Activated CD4-positive, alpha-beta memory T cell treated with anti-CD3 and anti-CD28 coated beads, Interleukin-2, amount 10 ng/mL, durations not matched to agents 7 days and 5 days (primary cell): Measurements from ENCODE around the gene CTSA. TPM values are rescaled to one million over a fixed set of nuclear protein-coding genes. Genes with fewer than 3 reads are reported as not detected.
"Not testable (repeated sequence)": the region's sequence is repeated elsewhere in the genome, so short reads cannot be mapped to it uniquely, and the experiment has no call there.

Experiments
- CTCF ChIA-PET: fragments of 350-600 bp; sonication (Branson Sonifier 250); formaldehyde crosslinking; loops from one replicate; lab custom pipeline; 2021; ENCODE audit warnings: antibody characterized with exemption, inconsistent platforms; lab: Charles Lee
- POLR2A ChIA-PET: fragments of 350-600 bp; sonication (Branson Sonifier 250); formaldehyde crosslinking; loops from one replicate; lab custom pipeline; 2021; ENCODE audit warnings: antibody characterized with exemption; lab: Charles Lee
- DNase-seq: peaks from one replicate; pipeline ENCODE4 v3.0.0-alpha.2; 2020
- H3K27ac Mint-ChIP-seq: one replicate; pipeline ENCODE4 v1.8.0; 2021; ENCODE audit warnings: mild to moderate bottlenecking, mixed read lengths
- H3K27me3 Mint-ChIP-seq: one replicate; pipeline ENCODE4 v1.8.0; 2021; ENCODE audit warnings: mixed read lengths
- H3K36me3 Mint-ChIP-seq: one replicate; pipeline ENCODE4 v1.8.0; 2021; ENCODE audit warnings: low read depth, mixed read lengths
- H3K4me1 Mint-ChIP-seq: one replicate; pipeline ENCODE4 v1.8.0; 2021; ENCODE audit warnings: mixed read lengths
- H3K4me3 Mint-ChIP-seq: one replicate; pipeline ENCODE4 v1.8.0; 2021; ENCODE audit warnings: mild to moderate bottlenecking, mixed read lengths
- H3K9me3 Mint-ChIP-seq: one replicate; pipeline ENCODE4 v1.8.0; 2021; ENCODE audit warnings: mixed read lengths
- total RNA-seq, 2 experiments: library from RNA; stranded (reverse); gene quantifications; one replicate each; pipeline ENCODE4 v1.2.3, GENCODE V29; 2021

CTSA gene
- total RNA-seq, 2 experiments from 2014 or later, result 64.3 to 64.6 TPM

DNA sequence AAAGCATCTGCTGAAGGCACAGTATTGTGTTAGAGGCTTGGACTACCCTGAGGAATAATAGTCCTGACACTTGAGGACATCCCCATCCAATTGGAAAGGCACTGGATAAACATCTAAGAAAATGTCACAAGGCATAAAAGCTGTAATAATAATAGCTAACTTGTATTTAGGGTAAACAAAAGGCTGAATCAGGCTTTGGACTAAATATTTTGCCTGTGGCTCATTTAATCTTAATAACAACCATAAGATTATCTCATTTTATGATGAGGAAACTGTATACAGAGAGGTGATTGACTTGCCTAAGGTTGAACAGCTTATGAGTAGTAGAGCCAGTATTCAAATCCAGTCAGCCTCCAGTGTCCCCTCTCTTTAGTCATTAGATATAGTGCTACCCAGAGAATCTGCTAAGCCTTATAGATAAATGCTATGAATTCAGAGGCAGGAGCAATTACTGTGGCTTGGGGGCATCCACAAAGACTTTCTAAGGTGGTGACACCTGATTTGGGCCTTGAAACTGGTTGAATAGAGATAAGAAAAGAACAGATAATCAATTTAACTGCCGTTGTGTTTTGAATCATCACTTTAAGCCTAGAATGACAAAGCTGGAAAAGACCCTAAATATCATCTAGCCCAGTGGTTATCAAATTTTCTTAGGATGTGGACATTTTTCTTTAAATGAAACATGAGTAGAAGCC, 17.6 kb upstream of the CTSA start:
- CTCF ChIA-PET, result interaction anchor here (0.8 to 1.2 kb wide), 2 partner anchors 11 to 12 kb away, joined by 3 to 7 read pairs; no protein-coding TSS in a partner anchor
- Mint-ChIP-seq H3K4me1 (no peaks in the 10 kb centered on the region), H3K4me3 (no peak overlapping the region), H3K27ac (no peak overlapping the region), H3K9me3 (no peaks in the 10 kb centered on the region), H3K27me3 (no peaks in the 10 kb centered on the region), H3K36me3 (peaks cover 8% of the 10 kb centered on the region)
- POLR2A ChIA-PET, result interaction anchor here (1.5 to 2.2 kb wide), 3 partner anchors 8 to 16 kb away, joined by 5 to 12 read pairs (median 8); partner anchors contain the start of genes ACOT8, ZSWIM1 and ZSWIM3
- no peak for DNase-seq

DNA sequence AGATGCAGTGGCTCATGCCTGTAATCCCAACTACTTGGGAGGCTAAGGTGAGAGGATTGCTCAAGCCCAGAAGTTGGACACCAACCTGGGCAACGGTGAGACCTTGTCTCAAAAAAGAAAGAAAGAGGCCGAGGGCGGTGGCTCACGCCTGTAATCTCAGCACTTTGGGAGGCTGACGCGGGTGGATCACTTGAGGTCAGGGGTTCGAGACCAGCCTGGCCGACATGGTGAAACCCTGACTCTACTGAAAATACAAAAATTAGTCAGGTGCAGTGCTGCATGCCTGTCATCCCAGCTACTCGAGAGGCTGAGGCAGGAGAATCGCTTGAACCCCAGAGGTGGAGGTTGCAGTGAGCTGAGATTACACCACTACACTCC, 17.0 kb upstream of the CTSA start:
- not testable (repeated sequence) for H3K27me3 Mint-ChIP-seq, DNase-seq, H3K36me3 Mint-ChIP-seq, H3K4me3 Mint-ChIP-seq, H3K4me1 Mint-ChIP-seq, H3K27ac Mint-ChIP-seq, H3K9me3 Mint-ChIP-seq
- ChIA-PET CTCF (interaction anchor here (0.7 to 1.2 kb wide), 2 partner anchors 11 to 103 kb away, joined by 4 to 7 read pairs; no protein-coding TSS in a partner anchor), POLR2A (interaction anchor here (1.5 kb wide), 1 partner anchor 17 kb away, joined by 5 read pairs; the partner anchor contains the start of genes ACOT8 and ZSWIM3)

DNA sequence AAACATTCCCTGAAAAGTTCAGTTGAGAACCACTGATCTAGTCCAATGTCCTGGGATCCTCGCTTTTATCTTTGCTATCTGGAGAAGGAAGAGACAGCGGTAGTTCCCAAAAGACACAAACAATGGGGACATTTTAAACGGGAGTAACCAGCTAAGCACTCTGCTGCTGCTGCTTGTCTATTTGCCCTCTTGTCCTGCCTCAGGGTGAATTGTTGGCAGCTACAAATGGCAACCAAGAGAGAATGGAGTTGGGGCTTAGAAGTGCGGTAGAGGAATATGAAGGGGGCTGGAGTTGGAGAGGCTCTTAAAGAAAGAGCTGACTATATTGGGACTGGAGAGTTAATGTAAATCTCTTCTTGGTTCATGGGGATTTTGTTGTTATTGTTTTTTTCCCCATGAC, 16.6 kb upstream of the CTSA start:
- ChIA-PET POLR2A (interaction anchor here (1.5 kb wide), 1 partner anchor 17 kb away, joined by 5 read pairs; the partner anchor contains the start of genes ACOT8 and ZSWIM3), CTCF (interaction anchor here (0.7 to 1.2 kb wide), 2 partner anchors 11 to 104 kb away, joined by 4 to 7 read pairs; no protein-coding TSS in a partner anchor)
- H3K4me3 Mint-ChIP-seq, result no peak overlapping the region
- no peaks in the 10 kb centered on the region for H3K4me1 Mint-ChIP-seq
- no peak overlapping the region for H3K27ac Mint-ChIP-seq
- H3K36me3 Mint-ChIP-seq, result peaks cover 8% of the 10 kb centered on the region
- no peaks in the 10 kb centered on the region for H3K9me3 Mint-ChIP-seq
- H3K27me3 Mint-ChIP-seq, result no peaks in the 10 kb centered on the region
- no peak for DNase-seq

DNA sequence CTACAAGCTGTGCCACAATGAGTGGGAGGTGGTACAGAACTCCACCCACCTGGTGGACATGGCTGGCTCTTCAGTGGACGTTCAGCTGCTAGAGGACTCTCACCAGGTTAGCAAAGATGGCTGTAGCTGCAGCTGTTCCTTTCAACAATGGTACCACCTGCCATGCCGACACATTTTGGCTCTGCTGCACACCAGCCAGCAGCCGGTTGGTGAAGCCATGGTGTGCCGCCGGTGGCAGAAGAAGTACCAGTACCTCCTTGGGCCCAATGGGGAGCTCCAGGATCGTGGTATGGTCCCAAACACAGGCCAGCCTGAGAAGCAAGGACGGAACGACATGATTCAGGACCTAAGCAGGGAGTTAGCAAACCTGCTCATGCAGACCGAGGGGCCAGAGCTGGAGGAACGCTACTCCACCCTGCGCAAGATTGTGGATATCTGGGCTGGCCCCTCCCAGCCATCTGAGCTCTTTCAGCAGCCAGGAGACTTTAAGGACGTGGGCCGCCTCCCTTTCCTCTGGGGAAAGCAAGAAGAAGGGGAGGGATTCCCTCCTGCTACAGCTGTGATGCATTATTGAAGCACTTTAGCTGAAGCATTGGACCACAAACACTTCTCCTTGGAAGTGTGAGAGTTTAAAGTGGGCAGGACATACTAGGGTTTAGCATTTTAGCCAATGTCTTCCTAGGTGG, 12.9 kb upstream of the CTSA start:
- Mint-ChIP-seq H3K9me3 (no peaks in the 10 kb centered on the region), H3K4me3 (no peak overlapping the region), H3K4me1 (peaks cover 19% of the 10 kb centered on the region), H3K27ac (no peak overlapping the region), H3K36me3 (peaks cover 14% of the 10 kb centered on the region), H3K27me3 (peaks cover 10% of the 10 kb centered on the region)
- no peak for DNase-seq
- POLR2A ChIA-PET, result no interaction called here
- CTCF ChIA-PET, result no interaction called here

DNA sequence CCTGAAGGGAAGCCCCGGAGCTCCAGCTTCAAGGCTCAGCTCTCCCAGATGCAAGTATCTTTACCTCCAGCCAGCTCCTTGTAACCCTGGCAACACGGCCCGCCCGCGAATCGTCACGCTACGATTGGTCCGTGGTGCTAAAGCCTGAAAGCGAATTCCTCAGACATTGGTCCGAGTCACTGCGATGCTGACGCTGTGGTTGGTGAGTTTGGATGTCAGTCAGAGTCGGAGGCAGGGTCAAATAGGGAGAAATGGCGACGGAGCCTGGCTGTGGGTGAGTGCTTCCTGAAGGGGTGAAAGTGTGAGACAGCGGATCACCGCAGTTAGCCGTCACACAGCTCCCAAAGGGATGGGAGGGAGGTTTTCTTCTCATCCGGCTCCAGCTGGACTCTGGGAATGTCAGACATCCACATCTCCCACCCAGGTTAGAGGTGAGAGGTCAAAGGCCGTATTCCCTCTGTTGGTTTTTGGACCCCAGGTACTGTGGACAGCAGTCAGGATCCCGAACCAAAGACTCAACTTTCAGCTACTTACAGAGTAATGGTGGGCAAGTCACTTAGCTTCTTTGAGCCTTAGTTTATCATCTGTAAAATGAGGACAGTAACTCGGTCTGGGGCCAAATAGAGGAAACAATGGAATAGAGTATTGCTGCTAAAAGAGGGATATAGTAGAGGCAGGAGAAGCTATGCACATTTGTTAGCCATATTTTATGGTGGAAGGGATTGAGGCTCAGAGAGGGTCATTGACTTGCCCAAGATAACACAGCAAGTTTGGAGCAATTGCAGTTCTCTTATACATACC, 9.9 kb upstream of the CTSA start, which contains the start of gene ZSWIM1:
Gene ZSWIM1 (plus strand): TSS at position 240 of the 801 bp plus-strand sequence. CDS start 1,366 bp downstream, outside the sequence.
- no peaks in the 10 kb centered on the region for H3K9me3 Mint-ChIP-seq
- H3K4me1 Mint-ChIP-seq, result peaks cover 40% of the 10 kb centered on the region
- peaks cover 13% of the 10 kb centered on the region for H3K27me3 Mint-ChIP-seq
- ChIA-PET POLR2A (interaction anchor here (0.6 to 3.5 kb wide), 16 partner anchors 9 to 518 kb away, joined by 3 to 36 read pairs (median 4); partner anchors contain the start of genes ACOT8, CTSA, NEURL2 and PCIF1), CTCF (interaction anchor here (0.6 to 2.7 kb wide), 9 partner anchors 9 to 213 kb away, joined by 3 to 10 read pairs (median 3); partner anchors contain the start of genes CTSA and NEURL2)
- peaks cover 22% of the 10 kb centered on the region for H3K36me3 Mint-ChIP-seq
- peak; percentile 98 for DNase-seq
- peak within 1 kb of the TSS; percentile 72 for H3K4me3 Mint-ChIP-seq
- H3K27ac Mint-ChIP-seq, result peak within 1 kb of the TSS; percentile 34

DNA sequence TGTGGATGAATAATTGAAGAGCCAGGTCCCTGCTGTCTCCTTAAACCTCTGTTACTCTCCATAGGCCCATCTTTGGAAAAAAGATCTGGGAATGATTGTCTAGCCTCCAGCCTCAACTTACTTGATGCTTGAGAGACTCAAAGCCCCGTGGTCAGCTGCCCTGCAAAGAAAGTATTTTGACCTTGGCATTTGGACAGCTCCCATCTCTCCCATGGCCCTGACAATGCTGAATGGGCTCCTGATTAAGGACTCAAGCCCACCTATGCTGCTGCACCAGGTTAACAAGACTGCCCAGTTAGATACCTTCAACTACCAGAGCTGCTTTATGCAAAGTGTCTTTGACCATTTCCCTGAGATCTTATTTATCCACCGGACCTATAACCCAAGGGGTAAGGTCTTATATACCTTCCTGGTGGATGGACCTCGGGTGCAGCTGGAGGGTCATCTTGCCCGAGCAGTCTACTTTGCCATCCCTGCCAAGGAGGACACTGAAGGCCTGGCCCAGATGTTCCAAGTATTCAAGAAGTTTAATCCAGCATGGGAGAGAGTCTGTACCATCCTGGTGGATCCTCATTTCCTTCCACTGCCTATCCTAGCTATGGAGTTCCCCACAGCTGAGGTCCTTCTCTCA, 8.6 kb upstream of the CTSA start:
- ChIA-PET CTCF (interaction anchor here (1.2 to 2.7 kb wide), 3 partner anchors 8 to 131 kb away, joined by 3 to 10 read pairs (median 4); partner anchors contain the start of genes CTSA and NEURL2), POLR2A (interaction anchor here (0.7 to 3.5 kb wide), 8 partner anchors 9 to 206 kb away, joined by 3 to 36 read pairs (median 10); partner anchors contain the start of genes ACOT8, CTSA, NEURL2 and PCIF1)
- Mint-ChIP-seq H3K4me1 (peaks cover 43% of the 10 kb centered on the region), H3K36me3 (peaks cover 16% of the 10 kb centered on the region), H3K27ac (no peak overlapping the region), H3K27me3 (peaks cover 13% of the 10 kb centered on the region), H3K4me3 (peak overlapping the region; percentile 22), H3K9me3 (no peaks in the 10 kb centered on the region)
- DNase-seq, result no peak

DNA sequence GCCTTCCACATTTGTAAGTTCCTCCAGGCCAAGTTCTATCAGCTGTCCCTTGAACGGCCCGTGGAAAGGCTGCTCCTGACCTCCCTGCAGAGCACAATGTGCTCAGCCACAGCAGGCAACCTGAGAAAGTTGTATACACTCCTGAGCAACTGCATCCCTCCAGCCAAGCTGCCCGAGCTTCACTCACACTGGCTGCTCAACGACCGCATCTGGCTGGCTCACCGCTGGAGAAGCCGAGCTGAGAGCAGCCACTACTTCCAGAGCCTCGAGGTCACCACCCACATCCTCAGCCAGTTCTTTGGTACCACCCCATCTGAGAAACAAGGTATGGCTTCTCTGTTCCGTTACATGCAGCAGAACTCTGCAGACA, 8.1 kb upstream of the CTSA start:
- no peaks in the 10 kb centered on the region for H3K9me3 Mint-ChIP-seq
- ChIA-PET CTCF (interaction anchor here (1.2 to 2.7 kb wide), 2 partner anchors 7 to 130 kb away, joined by 3 to 10 read pairs; partner anchors contain the start of genes CTSA and NEURL2), POLR2A (interaction anchor here (0.7 to 3.5 kb wide), 7 partner anchors 9 to 205 kb away, joined by 3 to 36 read pairs (median 8); partner anchors contain the start of genes ACOT8, CTSA, NEURL2 and PCIF1)
- H3K27me3 Mint-ChIP-seq, result peaks cover 13% of the 10 kb centered on the region
- H3K36me3 Mint-ChIP-seq, result peaks cover 16% of the 10 kb centered on the region
- H3K4me1 Mint-ChIP-seq, result peaks cover 43% of the 10 kb centered on the region
- H3K27ac Mint-ChIP-seq, result no peak overlapping the region
- no peak for DNase-seq
- no peak overlapping the region for H3K4me3 Mint-ChIP-seq

DNA sequence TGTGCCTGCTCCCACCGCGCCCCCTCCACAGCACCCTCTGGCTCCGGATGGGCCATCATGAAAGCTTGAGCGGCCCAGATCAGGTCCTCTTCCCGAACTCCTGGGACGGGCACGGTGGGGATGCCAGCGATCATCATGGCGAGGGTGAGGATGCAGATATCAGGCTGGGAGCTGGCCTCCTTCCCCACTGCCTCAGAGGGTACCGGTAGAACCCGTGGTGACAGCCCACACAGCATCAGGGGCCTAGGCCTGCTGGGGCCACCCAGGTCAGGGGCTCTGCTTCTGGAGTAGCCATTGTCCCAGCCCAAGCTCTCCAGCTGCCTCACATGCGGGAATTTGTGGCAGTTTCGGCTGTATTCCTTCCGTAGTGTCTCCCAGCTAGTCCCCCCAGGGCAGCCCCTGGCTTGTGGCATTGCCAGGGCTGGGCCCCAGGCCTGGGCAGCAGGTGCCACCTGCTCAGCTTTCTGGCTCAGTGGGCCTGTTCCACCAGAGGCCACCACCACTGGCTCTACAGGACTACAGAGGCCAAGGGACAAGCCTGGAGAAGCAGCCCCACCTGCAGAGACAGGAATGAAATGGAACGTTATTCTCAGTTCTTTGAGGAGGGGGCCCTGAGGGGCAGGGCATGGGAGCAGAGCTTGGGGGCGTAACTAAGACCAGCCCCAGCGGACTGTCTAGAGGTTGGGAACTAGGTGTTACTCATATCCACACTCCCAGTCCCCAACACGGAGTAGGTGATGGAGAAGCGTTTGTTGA, 4.4 kb upstream of the CTSA start:
- H3K27ac Mint-ChIP-seq, result no peak overlapping the region
- peaks cover 18% of the 10 kb centered on the region for H3K36me3 Mint-ChIP-seq
- peaks cover 46% of the 10 kb centered on the region for H3K4me1 Mint-ChIP-seq
- DNase-seq, result no peak
- CTCF ChIA-PET, result no interaction called here
- H3K9me3 Mint-ChIP-seq, result no peaks in the 10 kb centered on the region
- no peak overlapping the region for H3K4me3 Mint-ChIP-seq
- H3K27me3 Mint-ChIP-seq, result peaks cover 14% of the 10 kb centered on the region
- POLR2A ChIA-PET, result no interaction called here

DNA sequence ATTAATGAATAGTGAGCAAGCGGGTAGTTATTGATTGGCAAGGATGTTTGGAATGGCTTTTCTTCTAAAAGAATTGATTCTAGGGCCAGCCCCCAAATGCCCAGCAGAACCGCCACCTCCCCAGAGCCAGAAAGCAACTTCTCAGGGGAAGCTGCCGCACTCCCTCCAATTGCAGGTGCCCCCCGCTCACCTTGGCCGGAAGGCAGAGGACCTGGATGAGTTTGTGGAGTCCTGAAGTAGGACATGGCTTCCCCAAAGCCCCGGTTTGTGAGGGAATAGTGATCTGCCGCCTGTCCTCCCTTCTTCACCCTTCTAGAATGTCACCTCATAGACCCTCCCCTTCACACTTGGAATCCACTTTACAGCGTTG, 3.8 kb upstream of the CTSA start, which contains the start of gene SPATA25:
Gene SPATA25 (minus strand): TSS at position 277 of the 370 bp plus-strand sequence. CDS start 32 bp downstream, at position 245.
- no peaks in the 10 kb centered on the region for H3K9me3 Mint-ChIP-seq
- CTCF ChIA-PET, result no interaction called here
- no peak for DNase-seq
- no peak within 1 kb of the TSS for H3K4me3 Mint-ChIP-seq
- H3K27me3 Mint-ChIP-seq, result peaks cover 11% of the 10 kb centered on the region
- no peak within 1 kb of the TSS for H3K27ac Mint-ChIP-seq
- POLR2A ChIA-PET, result no interaction called here
- peaks cover 18% of the 10 kb centered on the region for H3K36me3 Mint-ChIP-seq
- peaks cover 47% of the 10 kb centered on the region for H3K4me1 Mint-ChIP-seq

DNA sequence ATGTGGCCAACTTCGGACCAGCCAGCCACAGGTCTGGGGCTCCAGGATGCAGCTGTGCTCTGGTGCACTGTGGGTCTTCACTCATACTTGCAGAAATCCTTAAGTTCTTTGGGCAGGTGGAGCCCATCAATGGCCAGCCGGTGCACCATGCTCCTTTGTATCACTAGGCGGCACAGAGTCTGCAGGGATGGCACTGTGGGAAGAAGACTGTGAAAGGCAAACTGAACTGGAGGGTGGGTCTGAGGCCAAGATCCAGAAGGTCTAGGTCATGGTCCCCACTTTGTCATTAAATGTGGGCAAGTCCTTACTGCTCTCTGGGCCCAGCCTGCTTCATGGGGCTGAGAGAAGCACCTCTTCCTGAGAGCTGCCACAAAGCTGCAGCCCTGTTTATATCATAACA, 2.5 kb upstream of the CTSA start:
- POLR2A ChIA-PET, result interaction anchor here (1.3 to 5.4 kb wide), 2 partner anchors 45 to 67 kb away, joined by 4 to 42 read pairs; partner anchors contain the start of gene PCIF1
- no peaks in the 10 kb centered on the region for H3K9me3 Mint-ChIP-seq

More for the DNA sequence above, 2.5 kb upstream of the CTSA start:
- H3K27ac Mint-ChIP-seq, result no peak overlapping the region
- peaks cover 5% of the 10 kb centered on the region for H3K27me3 Mint-ChIP-seq
- peaks cover 5% of the 10 kb centered on the region for H3K36me3 Mint-ChIP-seq
- CTCF ChIA-PET, result interaction anchor here (1.1 to 1.6 kb wide), 2 partner anchors 89 to 118 kb away, joined by 3 to 4 read pairs; no protein-coding TSS in a partner anchor
- peaks cover 49% of the 10 kb centered on the region for H3K4me1 Mint-ChIP-seq
- no peak overlapping the region for H3K4me3 Mint-ChIP-seq
- DNase-seq, result no peak
